C4-2B (cell line): ENCODE measurements around the gene ENTPD8.
"Not testable (repeated sequence)": the region's sequence is repeated elsewhere in the genome, so short reads cannot be mapped to it uniquely, and the experiment has no call there.

Experiments
- H3K27ac ChIP-seq: fragments of 450-650 bp; 2 replicates; pipeline ENCODE4 v1.5.1; 2017
- CTCF ChIP-seq: fragments of 450-650 bp; conservative IDR thresholded peaks from 2 replicates; pipeline ENCODE4 v1.5.1; 2017; ENCODE audit warnings: mild to moderate bottlenecking
- ZFX ChIP-seq: fragments of 450-650 bp; IDR thresholded peaks from 2 replicates; pipeline ENCODE4 v1.6.1; 2017

Gene ENTPD8

GRCh38 chr9:137410891-137411249 is 30.3 kb downstream of the ENTPD8 start:
- H3K27ac ChIP-seq: no peak overlapping the region

DNA sequence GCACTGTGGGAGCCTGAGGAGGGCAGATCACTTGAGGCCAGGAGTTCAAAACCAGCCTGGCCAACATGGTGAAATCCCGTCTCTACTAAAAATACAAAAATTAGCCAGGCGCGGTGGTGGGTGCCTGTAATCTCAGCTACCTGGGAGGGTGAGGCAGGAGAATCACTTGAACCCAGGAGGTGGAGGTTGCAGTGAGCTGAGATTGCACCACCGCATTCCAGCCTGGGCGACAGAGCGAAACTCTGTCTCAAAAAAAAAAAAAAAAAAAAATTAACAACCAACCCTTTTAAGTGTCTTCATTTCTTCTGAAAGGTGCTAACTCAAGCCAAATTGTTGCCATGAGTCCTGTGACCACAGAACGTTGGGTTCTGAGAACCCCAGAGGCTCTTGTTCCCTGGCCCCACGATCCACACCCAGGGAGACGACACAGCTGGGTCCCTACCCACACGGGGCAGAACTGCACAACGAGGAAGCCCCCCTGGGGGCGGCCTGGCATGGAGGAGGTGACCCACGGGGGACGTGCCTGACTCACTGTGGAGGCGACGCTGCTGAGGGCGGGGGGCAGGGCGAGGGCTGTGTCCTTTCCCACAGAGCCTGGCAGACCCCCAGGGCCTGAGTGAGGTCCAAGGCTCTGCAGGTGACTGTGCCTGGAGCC is 30.8 kb downstream of the ENTPD8 start:
- not testable (repeated sequence) for H3K27ac ChIP-seq

More at GRCh38 chr9:137410891-137411249, 30.3 kb downstream of the ENTPD8 start:
- TF ChIP-seq CTCF: no peak
- TF ChIP-seq ZFX: no peak

- no peak overlapping the region for H3K27ac ChIP-seq
- TF ChIP-seq ZFX: no peak
- TF ChIP-seq CTCF: no peak
Observed at GRCh38 chr9:137409515-137409914, 31.6 kb downstream of the ENTPD8 start.

- H3K27ac ChIP-seq: no peak overlapping the region
- no peak for TF ChIP-seq CTCF
- no peak for TF ChIP-seq ZFX
Observed at GRCh38 chr9:137408651-137409405, 32.3 kb downstream of the ENTPD8 start.

DNA sequence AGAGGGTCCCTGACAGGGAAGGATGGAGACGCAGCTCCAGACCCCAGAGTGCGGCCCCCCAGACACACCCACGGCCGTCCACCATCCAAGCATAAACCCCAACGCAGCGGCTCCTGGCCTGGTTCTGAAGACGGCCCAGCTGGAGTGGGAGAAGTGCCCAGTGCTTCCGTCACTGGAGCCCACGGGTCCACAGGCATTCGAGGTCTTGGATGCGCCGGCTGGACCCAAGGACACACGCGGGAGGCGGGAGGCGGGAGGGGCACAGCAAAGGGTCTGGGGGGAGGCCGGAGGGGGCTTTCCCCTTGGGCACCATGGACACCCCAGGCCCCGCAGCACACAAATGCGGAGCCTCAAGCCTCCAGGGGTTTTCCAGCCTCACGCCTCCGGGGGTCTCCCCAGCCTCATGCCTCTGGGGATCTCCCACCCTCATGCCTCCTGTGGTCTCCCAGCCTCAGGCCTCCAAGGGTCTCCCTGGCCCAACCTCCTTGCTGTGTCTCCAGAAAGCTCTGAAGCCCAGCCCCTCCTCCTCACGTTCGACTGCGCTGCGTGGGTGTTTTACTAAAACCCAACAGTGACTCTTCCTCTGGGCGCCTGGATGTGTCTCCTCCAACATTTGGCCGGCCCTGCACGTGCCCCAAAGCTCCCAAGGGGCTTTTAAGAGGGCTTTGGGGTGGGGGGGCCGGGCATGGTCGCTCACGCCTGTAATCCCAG is 33.4 kb downstream of the ENTPD8 start:
- H3K27ac ChIP-seq: no peak overlapping the region
- TF ChIP-seq ZFX (no peak), CTCF (no peak)

DNA sequence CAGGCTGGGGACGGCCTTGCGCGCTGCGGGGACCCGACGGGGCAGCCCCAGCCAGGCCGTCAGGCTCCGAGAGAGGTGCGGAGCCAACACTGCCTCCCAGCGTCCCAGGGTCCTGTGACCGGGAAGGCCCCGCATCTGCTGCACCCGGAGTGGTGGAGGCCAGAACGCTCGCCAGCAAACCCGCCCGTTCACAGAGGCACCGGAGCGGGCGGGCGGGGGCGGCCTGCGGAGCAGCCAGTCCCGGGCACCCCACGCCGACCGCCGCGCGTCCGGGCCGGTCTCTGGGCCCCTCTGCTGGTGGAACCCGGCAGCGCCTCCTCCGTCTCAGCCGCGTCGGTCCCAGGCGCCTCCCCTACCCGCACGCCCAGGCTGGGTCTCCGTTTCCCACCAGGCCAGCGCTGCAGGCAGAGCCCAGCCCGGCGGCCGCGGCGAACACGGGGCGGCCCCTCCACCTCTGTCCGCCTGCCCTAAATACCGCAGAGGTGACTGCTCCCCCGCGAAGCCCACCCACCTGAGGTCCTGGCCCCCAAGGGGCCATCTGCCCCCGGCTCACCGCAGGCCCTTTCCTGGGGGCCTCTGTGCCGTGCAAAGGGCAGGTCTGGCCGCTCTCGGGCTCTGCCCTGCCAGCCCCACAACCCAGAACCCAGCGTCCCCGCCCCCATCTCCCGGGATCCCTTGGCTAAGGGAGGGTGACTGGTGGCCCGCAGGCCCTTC is 34.1 kb downstream of the ENTPD8 start:
- TF ChIP-seq ZFX (no peak), CTCF (peak; percentile 84)
- H3K27ac ChIP-seq: peak overlapping the region; percentile 1; the same call in 1 of the 2 replicates

DNA sequence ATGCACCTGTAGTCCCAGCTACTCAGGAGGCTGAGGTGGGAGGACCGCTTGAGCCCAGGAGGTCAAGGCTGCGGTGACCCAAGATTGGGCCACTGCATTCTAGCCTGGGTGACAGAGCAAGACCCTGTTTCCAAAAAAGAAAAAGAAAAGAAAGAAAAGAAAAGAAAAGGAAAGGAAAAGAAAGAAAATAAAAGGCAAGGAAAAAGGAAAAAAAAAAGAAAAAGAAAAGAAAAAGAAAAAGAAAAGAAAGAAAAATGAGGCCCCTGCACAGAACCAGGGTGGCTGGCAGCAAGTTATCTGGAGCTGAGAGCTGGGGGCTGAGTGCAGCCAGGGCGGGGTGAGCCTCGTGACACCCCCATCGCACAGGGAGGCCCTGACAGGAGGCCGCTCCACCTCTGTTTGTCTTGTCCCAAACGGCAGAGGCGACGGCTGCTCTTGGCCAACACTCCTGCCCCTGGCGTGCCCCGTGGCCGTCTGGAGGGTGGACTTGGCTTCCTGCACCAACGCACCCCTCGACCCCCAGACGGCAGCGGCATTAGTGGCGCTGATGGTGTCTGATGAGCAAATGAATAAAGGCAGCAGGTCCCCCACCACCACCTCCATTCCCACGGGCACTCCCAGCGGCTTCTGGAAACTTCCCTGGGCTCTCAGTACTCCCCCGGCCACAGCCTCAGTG is 34.9 kb downstream of the ENTPD8 start:
- no peak overlapping the region for H3K27ac ChIP-seq
- TF ChIP-seq ZFX: no peak
- no peak for TF ChIP-seq CTCF
